Endothelial cell of umbilical vein (primary cell): Measurements from ENCODE around the gene CA11. TPM values are rescaled to one million over a fixed set of nuclear protein-coding genes. Genes with fewer than 3 reads are reported as not detected.

ENCODE experiments used
- BruUV-seq: library from RNA; stranded (reverse); fragments of 400-500 nt; replicated peaks from 2 replicates; lab custom pipeline; 2021; lab: Mats Ljungman, UMichigan
- CTCF ChIA-PET: fragments of 300-600, 350-600 bp; sonication (Branson Sonifier 250); formaldehyde crosslinking; loops from one replicate; lab custom pipeline; 2021; ENCODE audit warnings: antibody characterized with exemption, inconsistent platforms; lab: Charles Lee
- POLR2A ChIA-PET: fragments of 300-600, 350-600 bp; sonication (Branson Sonifier 250); formaldehyde crosslinking; loops from one replicate; lab custom pipeline; 2021; ENCODE audit warnings: antibody characterized with exemption, inconsistent platforms; lab: Charles Lee
- DNase-seq: peaks from one replicate; pipeline ENCODE4 v3.0.0-alpha.2; 2011; ENCODE audit warnings: low read depth, low spot score
- FAIRE-seq: peaks from 2 replicates; lab custom pipeline; 2011; peaks lifted over from hg19 to GRCh38; lab: Jason Lieb, UNC
- H2AFZ ChIP-seq: 2 replicates; pipeline ENCODE4 v1.6.0; 2012; ENCODE audit warnings: low read depth, low read length, control low read depth, inconsistent platforms
- H3K27ac ChIP-seq: 2 replicates; pipeline ENCODE4 v1.5.1; 2011; ENCODE audit warnings: low read depth, mild to moderate bottlenecking, control low read depth, low read length, moderate library complexity; ENCODE audit not compliant: insufficient read depth
- H3K27me3 ChIP-seq, 2 experiments: 2 replicates each; pipeline versions ENCODE4 v1.6.0 to v1.6.1; 2011; ENCODE audit warnings: low read length in 2 of 2, mixed read lengths in 1 of 2; ENCODE audit not compliant: control insufficient read depth in 2 of 2, insufficient read depth in 2 of 2
- H3K36me3 ChIP-seq, 2 experiments: 2 replicates in 1 of 2; 3 replicates in 1 of 2; pipeline ENCODE4 v1.5.1; 2011; ENCODE audit warnings: low read length in 2 of 2, mild to moderate bottlenecking in 1 of 2, moderate library complexity in 1 of 2; ENCODE audit not compliant: control insufficient read depth in 2 of 2, insufficient read depth in 2 of 2; ENCODE audit errors: extremely low read depth in 1 of 2
- H3K4me1 ChIP-seq: 3 replicates; pipeline ENCODE4 v1.5.1; 2011; ENCODE audit warnings: mild to moderate bottlenecking, low read length; ENCODE audit not compliant: control insufficient read depth, insufficient read depth; ENCODE audit errors: extremely low read depth
- H3K4me2 ChIP-seq: 2 replicates; pipeline ENCODE4 v1.6.1; 2011; ENCODE audit warnings: low read length, control low read depth, mixed read lengths; ENCODE audit not compliant: insufficient read depth
- H3K4me3 ChIP-seq, 3 experiments: fragments of 200-600 bp in 1 of 3; sonication (generic), shearing (Covaris generic) in 1 of 3; replicated peaks in 1 of 3; 2 replicates each; pipeline ENCODE4 v1.5.1; 2011 to 2016; ENCODE audit warnings: control low read depth in 3 of 3, low read length in 3 of 3, mild to moderate bottlenecking in 2 of 3, inconsistent platforms in 1 of 3, low read depth in 1 of 3, moderate library complexity in 1 of 3; ENCODE audit not compliant: insufficient read depth in 1 of 3
- H3K79me2 ChIP-seq: 2 replicates; pipeline ENCODE4 v1.6.0; 2012; ENCODE audit warnings: low read length, inconsistent platforms; ENCODE audit not compliant: control insufficient read depth, insufficient read depth
- H3K9ac ChIP-seq: replicated peaks from 2 replicates; pipeline ENCODE3; 2011; ENCODE audit warnings: low read length, control low read depth; ENCODE audit not compliant: insufficient read depth; ENCODE audit errors: extremely low read depth
- H3K9me1 ChIP-seq: replicated peaks from 3 replicates; pipeline ENCODE4 v1.6.0; 2011; ENCODE audit warnings: mild to moderate bottlenecking, low read length; ENCODE audit not compliant: control insufficient read depth, insufficient read depth; ENCODE audit errors: extremely low read depth
- H3K9me3 ChIP-seq: replicated peaks from 2 replicates; pipeline ENCODE4 v1.5.1; 2012; ENCODE audit warnings: low read length, inconsistent platforms; ENCODE audit not compliant: control insufficient read depth, insufficient read depth
- H4K20me1 ChIP-seq: replicated peaks from 2 replicates; pipeline ENCODE3; 2011; ENCODE audit warnings: mild to moderate bottlenecking, low read length; ENCODE audit not compliant: control insufficient read depth, insufficient read depth; ENCODE audit errors: extremely low read depth
- EZH2 ChIP-seq: IDR thresholded peaks from 2 replicates; pipeline ENCODE4 v1.6.1; 2012; ENCODE audit warnings: borderline replicate concordance, low read depth, mild to moderate bottlenecking, moderate library complexity, low read length, inconsistent platforms; ENCODE audit not compliant: severe bottlenecking
- FOS ChIP-seq: IDR thresholded peaks from 2 replicates; pipeline ENCODE4 v1.6.1; 2011; ENCODE audit warnings: mild to moderate bottlenecking, low read length, moderate library complexity, borderline replicate concordance; ENCODE audit not compliant: insufficient read depth
- GATA2 ChIP-seq: IDR thresholded peaks from 2 replicates; pipeline ENCODE4 v1.7.0; 2011; ENCODE audit warnings: low read depth, mild to moderate bottlenecking, moderate library complexity, mixed read lengths, low read length; ENCODE audit not compliant: insufficient read length, insufficient read depth
- JUN ChIP-seq: IDR thresholded peaks from 2 replicates; pipeline ENCODE4 v1.6.1; 2011; ENCODE audit warnings: borderline replicate concordance, low read depth; ENCODE audit not compliant: insufficient read length, insufficient read depth
- MYC ChIP-seq: IDR thresholded peaks from one replicate; pipeline ENCODE4 v1.6.1; 2011; ENCODE audit warnings: mild to moderate bottlenecking, low read depth, low read length
- POLR2A ChIP-seq: IDR thresholded peaks from 2 replicates; pipeline ENCODE4 v1.6.1; 2012; ENCODE audit warnings: low read depth, mild to moderate bottlenecking, control low read depth, low read length
- POLR2AphosphoS5 ChIP-seq: IDR thresholded peaks from 2 replicates; pipeline ENCODE4 v1.6.1; 2012; ENCODE audit warnings: low read depth, mild to moderate bottlenecking, control low read depth, low read length, moderate library complexity; ENCODE audit not compliant: insufficient read depth
- dilution Hi-C: fragments of 300-500 bp; cut with MboI; formaldehyde crosslinking; loops from one replicate; pipeline ENCODE4 v1.15.0; 2019; ENCODE audit warnings: low sequenced_read_pairs; ENCODE audit not compliant: extremely low pct_ligation_motif_present
- intact Hi-C: fragments of 100-400 bp; cut with micrococcal nuclease; formaldehyde crosslinking; loops from one replicate; pipeline ENCODE4 v1.10.0; 2022
- polyA plus RNA-seq, 4 experiments: library from polyadenylated mRNA; depleted of rRNA in 3 of 4; stranded (reverse) in 3 of 4; unstranded in 1 of 4; fragments of >200 nt; gene quantifications; 2 replicates each; pipeline versions ENCODE4 v1.2.1 to v1.2.3, GENCODE V29; 2011 to 2012; ENCODE audit warnings: missing spikeins in 1 of 4
- total RNA-seq: library from RNA; stranded (reverse); gene quantifications from 2 replicates; pipeline ENCODE4 v1.2.3, GENCODE V29; 2021
- TF ChIP-seq, protein P1 (sequence below): IDR thresholded peaks from 2 replicates; pipeline ENCODE4 v1.6.1; 2011; ENCODE audit not compliant: insufficient read depth, insufficient read length
- TF ChIP-seq, protein P2 (sequence below), 2 donors: IDR thresholded peaks; 1 replicate in 1 of 2; 2 replicates in 1 of 2; pipeline ENCODE4 v1.5.1; 2011; ENCODE audit warnings: low read length in 2 of 2, mild to moderate bottlenecking in 2 of 2, moderate library complexity in 2 of 2, control low read depth in 1 of 2, inconsistent platforms in 1 of 2, low read depth in 1 of 2; ENCODE audit not compliant: insufficient read depth in 1 of 2; ENCODE audit errors: extremely low read depth in 1 of 2

Gene CA11
- total and polyA plus RNA-seq, 2 donors (not counting 3 experiments of a cell fraction or from before 2014, with no cell fraction given) = 2.8 to 4.7 TPM

DNA sequence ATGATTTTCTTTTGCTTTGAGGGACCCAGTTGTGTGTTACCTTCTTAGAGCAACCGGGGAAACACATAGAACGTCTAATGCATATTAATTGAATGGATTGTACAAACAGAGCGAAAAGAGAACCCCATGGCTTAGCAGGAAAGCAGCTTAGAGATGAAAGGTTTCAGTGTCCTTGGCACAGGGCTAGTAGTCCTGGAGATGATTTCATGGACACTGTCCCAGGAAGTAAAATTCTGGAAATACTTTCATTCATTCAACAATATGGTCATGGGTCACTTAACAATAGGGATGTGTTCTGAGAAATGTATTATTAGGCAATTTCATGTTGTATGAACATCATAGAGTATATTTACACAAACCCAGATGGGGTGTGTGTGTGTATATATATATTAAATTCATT lies 40.1 kb upstream of the CA11 start:
- Histone ChIP-seq H3K4me1 (no peaks in the 10 kb centered on the region), H4K20me1 (no peaks in the 10 kb centered on the region), H3K27me3 (peaks cover 0 to 2% of the 10 kb centered on the region in 2 experiments), H3K9me1 (no peaks in the 10 kb centered on the region), H2AFZ (no peak overlapping the region), H3K36me3 (no peaks in the 10 kb centered on the region), H3K4me2 (no peak overlapping the region), H3K9me3 (no peaks in the 10 kb centered on the region), H3K27ac (no peak overlapping the region), H3K9ac (no peak overlapping the region), H3K79me2 (no peaks in the 10 kb centered on the region), H3K4me3 (no peak overlapping the region)
- no peak for DNase-seq
- BruUV-seq = no TSS peak
- TF ChIP-seq, protein P1, sequence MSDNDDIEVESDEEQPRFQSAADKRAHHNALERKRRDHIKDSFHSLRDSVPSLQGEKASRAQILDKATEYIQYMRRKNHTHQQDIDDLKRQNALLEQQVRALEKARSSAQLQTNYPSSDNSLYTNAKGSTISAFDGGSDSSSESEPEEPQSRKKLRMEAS = no peak
- TF ChIP-seq EZH2 = no peak
- TF ChIP-seq MYC = no peak
- TF ChIP-seq POLR2AphosphoS5 = no peak
- no peak for TF ChIP-seq JUN
- TF ChIP-seq, protein P2, sequence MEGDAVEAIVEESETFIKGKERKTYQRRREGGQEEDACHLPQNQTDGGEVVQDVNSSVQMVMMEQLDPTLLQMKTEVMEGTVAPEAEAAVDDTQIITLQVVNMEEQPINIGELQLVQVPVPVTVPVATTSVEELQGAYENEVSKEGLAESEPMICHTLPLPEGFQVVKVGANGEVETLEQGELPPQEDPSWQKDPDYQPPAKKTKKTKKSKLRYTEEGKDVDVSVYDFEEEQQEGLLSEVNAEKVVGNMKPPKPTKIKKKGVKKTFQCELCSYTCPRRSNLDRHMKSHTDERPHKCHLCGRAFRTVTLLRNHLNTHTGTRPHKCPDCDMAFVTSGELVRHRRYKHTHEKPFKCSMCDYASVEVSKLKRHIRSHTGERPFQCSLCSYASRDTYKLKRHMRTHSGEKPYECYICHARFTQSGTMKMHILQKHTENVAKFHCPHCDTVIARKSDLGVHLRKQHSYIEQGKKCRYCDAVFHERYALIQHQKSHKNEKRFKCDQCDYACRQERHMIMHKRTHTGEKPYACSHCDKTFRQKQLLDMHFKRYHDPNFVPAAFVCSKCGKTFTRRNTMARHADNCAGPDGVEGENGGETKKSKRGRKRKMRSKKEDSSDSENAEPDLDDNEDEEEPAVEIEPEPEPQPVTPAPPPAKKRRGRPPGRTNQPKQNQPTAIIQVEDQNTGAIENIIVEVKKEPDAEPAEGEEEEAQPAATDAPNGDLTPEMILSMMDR (IDR thresholded peaks at IDR 0.05; ENCODE audit: extremely low read depth in 1 of 2, insufficient read depth in 1 of 2, low read depth in 1 of 2, low read length in 2 of 2) = no peak
- no peak for TF ChIP-seq POLR2A
- no peak for TF ChIP-seq GATA2
- TF ChIP-seq FOS = no peak
- intact Hi-C loops (no loop called here), dilution Hi-C loops (no loop called here)
- ChIA-PET CTCF (interaction anchor here (2.2 kb wide), 1 partner anchor 11 kb away, joined by 11 read pairs; no protein-coding TSS in a partner anchor), POLR2A (no interaction called here)
- no peak for FAIRE-seq
